Osteoblast (primary cell): ENCODE measurements around the gene PKDCC. TPM values are rescaled to one million over a fixed set of nuclear protein-coding genes. Genes with fewer than 3 reads are reported as not detected.
A peak's percentile ranks its signal among the peaks of the same experiment; 100 is the strongest.

ENCODE experiments used
- DNase-seq: peaks from one replicate; pipeline ENCODE4 v3.0.0; 2011; ENCODE audit warnings: low spot score, mixed read lengths; ENCODE audit not compliant: insufficient read length; ENCODE audit errors: missing footprints
- H2AFZ ChIP-seq: 2 replicates; pipeline ENCODE4 v1.6.0; 2011; ENCODE audit warnings: mild to moderate bottlenecking, low read length
- H3K27ac ChIP-seq: 2 replicates; pipeline ENCODE4 v1.5.1; 2011; ENCODE audit warnings: mild to moderate bottlenecking, low read depth, low read length, moderate library complexity
- H3K27me3 ChIP-seq: 2 replicates; pipeline ENCODE4 v1.6.0; 2012; ENCODE audit warnings: mild to moderate bottlenecking, control low read depth, inconsistent platforms, low read length, moderate library complexity; ENCODE audit not compliant: insufficient read depth
- H3K36me3 ChIP-seq: 2 replicates; pipeline ENCODE4 v1.5.1; 2011; ENCODE audit warnings: mild to moderate bottlenecking, low read length, control low read depth, moderate library complexity; ENCODE audit not compliant: insufficient read depth
- H3K4me1 ChIP-seq: 2 replicates; pipeline ENCODE4 v1.5.1; 2011; ENCODE audit warnings: mild to moderate bottlenecking, low read length, control low read depth, moderate library complexity; ENCODE audit not compliant: insufficient read depth
- H3K4me2 ChIP-seq: 2 replicates; pipeline ENCODE4 v1.6.0; 2011; ENCODE audit warnings: mild to moderate bottlenecking, low read length; ENCODE audit not compliant: insufficient read depth
- H3K4me3 ChIP-seq: fragments of 200-600 bp; sonication (generic); 3 replicates; pipeline ENCODE4 v1.5.1; 2012; ENCODE audit warnings: mild to moderate bottlenecking, low read length, inconsistent platforms; ENCODE audit not compliant: insufficient read depth
- H3K79me2 ChIP-seq: 2 replicates; pipeline ENCODE4 v1.6.0; 2012; ENCODE audit warnings: mild to moderate bottlenecking, low read length, control low read depth, inconsistent platforms; ENCODE audit not compliant: insufficient read depth
- H3K9me3 ChIP-seq: 2 replicates; pipeline ENCODE4 v1.5.1; 2011; ENCODE audit warnings: low read depth, low read length, control low read depth
- H4K20me1 ChIP-seq: 2 replicates; pipeline ENCODE4 v1.6.0; 2012; ENCODE audit warnings: mild to moderate bottlenecking, low read length, control low read depth; ENCODE audit not compliant: insufficient read depth
- CTCF ChIP-seq: IDR thresholded peaks from 2 replicates; pipeline ENCODE4 v1.5.1; 2011; ENCODE audit warnings: mild to moderate bottlenecking, low read depth, low read length, moderate library complexity; ENCODE audit errors: extremely low read depth
- total RNA-seq: library from RNA; depleted of rRNA; stranded (reverse); fragments of >200 nt; gene quantifications from 2 replicates; pipeline ENCODE4 v1.2.3, GENCODE V29; 2012

Gene PKDCC
- total RNA-seq, 1 donor: 4.0 TPM

GRCh38 chr2:42013409-42013808 lies 34.4 kb upstream of the PKDCC start:
- Histone ChIP-seq H3K79me2 (no peaks in the 10 kb centered on the region), H3K4me3 (no peak overlapping the region), H3K4me1 (peaks cover 14% of the 10 kb centered on the region), H2AFZ (no peak overlapping the region), H3K9me3 (no peaks in the 10 kb centered on the region), H3K36me3 (no peaks in the 10 kb centered on the region), H3K27me3 (peaks cover 1% of the 10 kb centered on the region), H3K27ac (no peak overlapping the region), H3K4me2 (no peak overlapping the region), H4K20me1 (no peaks in the 10 kb centered on the region)
- no peak for TF ChIP-seq CTCF
- DNase-seq: no peak

- no peak for TF ChIP-seq CTCF
- no peaks in the 10 kb centered on the region for H3K36me3 ChIP-seq
- H3K4me1 ChIP-seq: peaks cover 19% of the 10 kb centered on the region
- no peaks in the 10 kb centered on the region for H3K79me2 ChIP-seq
- H2AFZ ChIP-seq: peak overlapping the region; percentile 53
- H3K4me2 ChIP-seq: peak overlapping the region; percentile 56
- no peaks in the 10 kb centered on the region for H3K9me3 ChIP-seq
- H3K27me3 ChIP-seq: no peaks in the 10 kb centered on the region
- no peak for DNase-seq
- no peak overlapping the region for H3K4me3 ChIP-seq
- no peak overlapping the region for H3K27ac ChIP-seq
- no peaks in the 10 kb centered on the region for H4K20me1 ChIP-seq
Measured at GRCh38 chr2:42021464-42021863, 26.4 kb upstream of the PKDCC start.

GRCh38 chr2:42025151-42025582 lies 22.7 kb upstream of the PKDCC start:
- peak; percentile 83 for DNase-seq

GRCh38 chr2:42026272-42026671 lies 21.5 kb upstream of the PKDCC start:
- Histone ChIP-seq H2AFZ (no peak overlapping the region), H3K4me1 (peaks cover 17% of the 10 kb centered on the region), H3K4me3 (no peak overlapping the region), H3K27me3 (peaks cover 4% of the 10 kb centered on the region), H3K27ac (no peak overlapping the region), H3K4me2 (no peak overlapping the region), H3K9me3 (no peaks in the 10 kb centered on the region), H3K36me3 (no peaks in the 10 kb centered on the region), H4K20me1 (no peaks in the 10 kb centered on the region), H3K79me2 (no peaks in the 10 kb centered on the region)
- TF ChIP-seq CTCF: no peak
- DNase-seq: no peak

More at GRCh38 chr2:42025151-42025582, 22.7 kb upstream of the PKDCC start:
- TF ChIP-seq CTCF: no peak
- Histone ChIP-seq H3K27me3 (no peaks in the 10 kb centered on the region), H2AFZ (peak overlapping the region; percentile 97), H3K27ac (no peak overlapping the region), H4K20me1 (no peaks in the 10 kb centered on the region), H3K36me3 (no peaks in the 10 kb centered on the region), H3K9me3 (no peaks in the 10 kb centered on the region), H3K79me2 (no peaks in the 10 kb centered on the region), H3K4me2 (peak overlapping the region; percentile 63), H3K4me3 (no peak overlapping the region), H3K4me1 (peaks cover 19% of the 10 kb centered on the region)
